Left renal pelvis (tissue), 4 donors: ENCODE data around the gene PARD3. TPM values are rescaled to one million over a fixed set of nuclear protein-coding genes. Genes with fewer than 3 reads are reported as not detected.

Source experiments
- DNase-seq, 4 donors: peaks; one replicate each; pipeline ENCODE4 v3.0.0-alpha.2; 2013; ENCODE audit warnings: low read depth in 4 of 4, low spot score in 3 of 4
- polyA plus RNA-seq, 4 donors: library from polyadenylated mRNA; unstranded; fragments of 120-200 nt; gene quantifications; one replicate each; pipeline ENCODE4 v1.2.1, GENCODE V29; 2013; ENCODE audit not compliant: insufficient read length in 4 of 4

The PARD3 gene
- polyA plus RNA-seq, 4 donors: 56.7 to 75.5 (median 69.4) TPM

DNA sequence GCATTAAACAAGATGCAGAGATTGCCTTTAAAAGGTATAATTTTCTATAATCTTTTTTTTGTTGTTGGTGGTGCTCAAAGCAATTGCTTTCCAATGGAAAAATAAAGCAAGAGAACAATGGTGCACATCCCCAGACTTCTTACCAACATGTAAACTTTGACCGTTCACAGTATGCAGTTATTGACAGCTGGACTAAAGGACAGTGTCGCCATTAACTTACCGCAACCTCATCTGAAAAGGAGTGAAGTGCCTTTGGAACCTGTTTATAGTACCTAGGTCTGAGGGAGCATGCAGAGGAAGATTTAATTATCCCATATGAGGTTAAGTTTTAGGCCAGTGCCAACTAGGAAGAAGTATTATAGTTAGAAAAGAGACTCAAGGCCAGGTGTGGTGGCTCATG is 654.5 kb downstream of the PARD3 start:
- DNase-seq: no peak

DNA sequence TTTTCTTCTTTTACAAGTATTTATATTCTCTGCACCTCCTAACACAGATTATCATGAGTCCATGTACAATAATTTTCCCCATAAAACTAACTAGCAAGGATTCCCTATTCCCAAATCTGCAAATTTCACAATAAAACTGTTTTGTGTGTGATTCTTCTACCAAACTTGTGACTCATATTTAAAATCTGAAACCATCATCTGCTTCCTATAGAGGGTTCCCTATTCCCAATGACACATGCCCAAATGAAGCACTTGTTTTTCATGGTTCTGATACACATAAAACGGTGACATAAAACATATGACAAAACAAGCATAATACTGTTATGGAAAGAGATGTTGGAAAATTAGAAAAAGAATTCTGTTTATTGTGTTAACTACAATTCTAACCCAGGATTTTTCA is 657.6 kb downstream of the PARD3 start:
- no peak for DNase-seq

DNA sequence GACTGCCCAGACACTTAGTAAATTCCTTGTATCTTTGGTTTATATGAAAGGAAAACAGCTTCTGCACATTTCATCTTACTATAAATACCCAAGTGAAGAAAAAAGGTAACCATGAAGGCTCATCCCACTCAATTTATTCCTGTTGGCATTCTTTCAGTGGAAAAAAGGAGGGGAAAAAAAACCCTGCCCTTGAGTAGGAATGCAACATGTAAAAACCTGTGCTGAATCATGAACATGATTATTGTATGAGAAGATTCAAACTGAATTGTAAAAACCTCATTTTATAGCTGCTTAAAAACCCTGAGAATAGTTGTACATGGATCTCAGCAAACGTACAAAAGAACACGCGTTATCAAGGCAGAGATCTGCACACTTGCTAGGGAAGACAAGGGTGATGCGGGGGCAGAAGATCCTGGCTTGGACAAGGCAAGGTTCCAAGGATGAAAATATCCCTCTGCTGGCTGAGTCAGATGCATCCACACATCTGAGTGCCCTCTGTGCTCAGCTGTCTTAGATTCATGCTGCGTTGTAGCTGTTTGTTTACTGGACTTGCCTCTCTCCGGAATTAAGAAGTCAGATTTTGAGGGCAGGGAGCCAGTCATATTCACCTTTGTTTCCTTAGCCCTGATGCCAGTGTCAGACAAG is 658.2 kb downstream of the PARD3 start:
- DNase-seq: no peak

DNA sequence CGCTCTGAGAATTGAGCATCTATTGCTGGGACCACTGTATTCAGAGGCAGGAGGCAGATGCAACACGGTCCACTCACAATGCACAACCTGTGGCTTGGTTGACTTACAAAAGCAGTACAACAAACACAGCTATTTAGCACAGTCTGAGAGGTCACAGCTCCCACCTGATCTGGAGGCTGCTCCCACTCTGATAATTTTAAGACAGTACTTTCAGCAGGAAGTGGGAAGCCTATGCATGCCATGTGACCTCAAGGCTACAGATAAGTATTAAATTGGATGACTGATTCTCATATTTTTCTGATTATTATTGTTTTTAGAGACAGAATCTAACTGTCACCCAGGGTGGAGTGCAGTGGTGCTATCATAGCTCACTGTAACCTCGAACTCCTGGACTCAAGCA is 659.3 kb downstream of the PARD3 start:
- DNase-seq: no peak

DNA sequence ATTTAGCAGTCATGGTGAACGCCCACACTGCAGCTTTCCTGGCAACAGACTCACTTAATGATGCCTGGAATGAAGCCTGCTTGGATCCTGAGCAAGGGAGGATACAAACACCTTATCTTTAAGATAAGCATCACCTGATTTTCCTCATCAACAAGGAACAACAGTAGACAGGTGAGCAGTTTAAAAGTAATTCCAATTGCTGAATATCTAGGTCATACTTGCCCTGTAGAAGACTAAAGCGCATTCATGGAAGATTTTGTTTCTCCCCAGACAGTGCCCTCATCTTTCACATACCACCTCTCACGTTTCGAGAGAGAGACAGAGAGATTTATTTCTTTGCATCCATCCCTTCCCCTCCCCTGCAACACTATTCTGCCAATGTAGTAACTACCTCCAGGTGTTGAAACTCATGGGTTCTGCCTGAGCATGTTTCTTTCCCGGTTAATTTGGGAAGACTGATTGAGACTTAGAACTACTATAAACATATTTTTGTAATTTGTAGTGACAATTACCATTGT is 660.7 kb downstream of the PARD3 start:
- DNase-seq: no peak

DNA sequence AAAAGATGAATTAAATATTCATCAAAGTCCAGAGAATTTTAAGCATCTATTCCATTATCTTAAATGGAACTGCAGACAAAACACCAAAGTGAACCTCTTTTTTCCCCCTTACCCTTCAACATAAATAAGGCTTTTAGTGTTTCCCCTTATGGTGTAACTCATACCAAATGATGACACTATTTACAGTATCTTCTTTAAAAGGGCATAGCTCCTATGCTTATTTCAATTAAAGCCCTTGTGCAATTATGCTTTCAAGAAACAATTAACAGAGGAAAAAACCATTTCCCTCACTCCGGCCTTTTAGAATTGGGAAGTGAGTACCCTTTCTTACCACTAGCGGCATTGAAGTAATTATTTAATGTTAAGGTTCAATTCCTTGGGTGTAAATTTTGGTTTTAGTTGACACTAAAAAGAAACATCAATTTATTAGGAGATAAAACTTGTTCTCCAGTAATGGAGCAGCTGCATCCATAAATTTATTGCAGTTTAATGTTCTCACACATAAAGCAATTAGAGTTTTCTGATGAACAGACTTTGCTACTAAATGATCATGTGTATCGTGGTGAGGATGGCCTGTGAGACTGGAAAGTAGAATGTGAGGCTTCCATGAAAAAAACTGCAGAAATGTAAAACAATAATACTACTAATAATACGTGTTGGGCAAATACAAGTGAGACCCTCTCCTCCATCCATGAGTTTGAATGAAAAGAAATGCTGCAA is 661.3 kb downstream of the PARD3 start:
- no peak for DNase-seq

DNA sequence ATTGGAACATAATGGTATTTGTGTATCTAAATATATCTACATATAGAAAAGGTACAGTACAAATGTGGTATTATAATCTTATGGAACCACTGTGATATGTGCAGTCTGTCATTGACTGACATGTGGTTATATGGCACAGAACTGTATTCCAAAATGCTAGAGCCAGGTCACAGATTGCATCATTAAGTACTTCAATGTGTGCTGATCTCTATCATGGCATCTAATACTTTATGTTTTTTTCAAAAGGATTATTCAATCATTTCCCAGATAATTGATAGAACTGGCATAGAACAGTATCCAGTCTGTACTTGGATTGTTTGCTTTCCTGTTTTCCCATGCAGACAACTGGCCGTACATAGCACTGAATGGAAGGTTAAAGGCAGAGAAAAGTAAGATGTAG is 662.7 kb downstream of the PARD3 start:
- no peak for DNase-seq

DNA sequence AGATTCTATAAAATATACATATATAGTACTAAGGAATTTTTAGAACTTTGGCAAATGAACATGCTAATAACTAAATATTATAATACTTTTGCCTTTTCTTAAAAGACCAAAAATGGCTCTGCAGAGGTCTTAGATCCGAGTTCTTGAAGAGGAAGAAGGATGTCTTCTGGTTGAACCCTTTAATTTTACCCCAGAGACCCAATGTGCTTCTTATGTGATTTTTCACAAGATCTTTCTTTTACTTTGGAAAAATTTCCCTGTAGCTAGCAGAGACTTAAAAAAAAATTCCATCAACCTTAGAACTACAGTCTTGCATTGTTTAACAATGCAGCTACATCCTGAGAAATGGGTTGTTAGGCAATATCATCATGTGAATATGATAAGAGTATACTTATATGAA is 663.2 kb downstream of the PARD3 start:
- no peak for DNase-seq

DNA sequence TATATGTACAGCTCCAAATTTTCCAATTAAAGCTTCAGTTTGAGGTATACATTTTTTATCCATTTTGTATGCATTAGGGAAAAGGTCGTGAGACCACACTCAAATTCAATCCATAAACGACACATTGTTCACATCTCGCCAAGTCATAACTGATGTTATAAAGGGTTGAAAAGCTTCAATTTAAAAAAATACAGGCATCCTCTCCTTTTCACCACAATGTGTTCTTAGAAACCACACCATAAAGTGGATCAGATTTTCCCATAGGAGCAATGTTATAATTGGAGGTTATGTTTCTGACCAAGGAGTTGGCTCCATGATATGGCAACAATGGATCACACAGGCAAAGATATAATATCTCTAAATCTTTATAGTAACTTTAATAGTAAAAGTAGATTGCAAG is 663.6 kb downstream of the PARD3 start:
- no peak for DNase-seq

DNA sequence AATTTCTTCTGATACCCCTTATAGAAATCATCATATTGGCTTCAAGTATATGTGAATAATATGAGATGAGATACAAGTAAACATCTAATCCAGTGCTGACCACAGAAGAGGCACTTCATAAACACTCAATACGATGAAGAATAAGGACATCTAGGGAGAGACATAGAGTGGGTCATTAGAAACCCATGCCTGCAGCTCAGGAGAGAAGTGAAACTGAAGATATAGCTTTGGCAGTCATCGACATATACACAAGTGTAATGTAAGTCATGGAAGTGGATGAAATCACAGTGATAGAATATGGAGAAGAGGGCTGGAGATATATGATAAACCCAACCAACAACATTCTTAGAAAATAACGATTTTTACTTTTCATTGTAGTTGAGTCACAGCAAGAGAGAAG is 665.0 kb downstream of the PARD3 start:
- DNase-seq: no peak

DNA sequence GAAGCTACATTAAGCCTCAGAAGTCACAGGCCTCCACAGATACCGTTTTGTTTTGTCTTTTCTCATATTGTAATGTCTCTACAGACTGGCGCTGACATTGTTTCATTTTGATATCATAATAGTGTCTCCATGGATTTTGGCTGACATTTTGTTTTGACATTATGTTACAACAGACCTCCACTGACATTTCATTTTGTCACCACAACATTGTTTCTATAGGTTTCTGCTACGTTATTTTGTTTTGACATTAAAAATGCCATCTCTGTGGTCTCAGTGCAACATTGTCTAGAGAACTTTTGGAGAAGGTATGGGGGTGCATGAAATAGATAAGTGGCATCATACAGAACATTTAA is 666.8 kb downstream of the PARD3 start:
- no peak for DNase-seq

DNA sequence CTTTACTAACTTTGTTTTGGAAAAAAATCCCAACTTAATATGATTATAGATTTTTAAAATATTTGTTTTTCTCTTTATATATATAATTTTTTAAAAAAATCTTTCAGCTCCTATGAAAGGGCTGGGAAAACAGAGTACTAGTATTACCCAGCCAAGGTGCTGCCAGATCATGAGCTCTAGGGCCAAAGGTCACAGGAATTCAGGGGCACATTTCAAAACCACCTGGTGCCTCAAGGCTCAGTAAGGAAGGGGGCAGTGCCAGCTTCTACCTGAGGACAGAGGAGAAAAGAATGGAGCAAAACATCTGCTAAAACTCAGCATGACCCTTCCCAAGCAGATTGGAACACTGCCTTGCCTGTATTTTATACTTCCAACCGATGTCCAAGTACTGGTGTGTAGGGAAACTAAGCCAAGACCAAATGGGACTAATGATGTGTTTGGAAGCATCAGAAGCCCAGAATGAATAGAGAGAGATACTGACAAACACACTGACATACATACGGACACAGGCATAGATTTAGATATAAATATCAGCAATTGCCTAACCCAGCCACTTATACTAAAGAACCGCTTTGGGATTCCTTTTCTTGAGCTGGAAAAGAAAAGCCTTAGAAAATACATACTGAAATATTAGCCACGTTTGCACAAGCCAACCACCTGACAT is 667.3 kb downstream of the PARD3 start:
- DNase-seq: no peak

DNA sequence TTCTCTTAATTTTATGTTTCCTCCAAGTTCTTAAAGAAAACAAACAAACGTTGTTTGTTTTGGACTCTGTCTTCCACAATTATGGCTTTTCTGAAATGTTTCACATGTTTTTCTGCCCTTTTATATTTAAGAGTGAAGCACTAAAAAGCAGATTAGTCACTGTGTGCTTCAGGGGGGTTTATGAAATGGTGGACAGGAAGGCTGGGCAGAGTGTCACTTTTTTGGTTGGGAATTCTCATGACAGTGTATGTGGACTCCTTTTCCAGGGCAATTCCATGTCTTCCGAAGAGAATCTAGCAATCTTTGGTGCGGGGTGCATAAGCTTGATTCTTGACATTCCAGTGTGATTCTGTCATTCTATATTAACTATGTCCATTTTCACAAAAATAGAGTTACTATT is 669.4 kb downstream of the PARD3 start:
- DNase-seq: peak in 1 of 4 donors; percentile 50

DNA sequence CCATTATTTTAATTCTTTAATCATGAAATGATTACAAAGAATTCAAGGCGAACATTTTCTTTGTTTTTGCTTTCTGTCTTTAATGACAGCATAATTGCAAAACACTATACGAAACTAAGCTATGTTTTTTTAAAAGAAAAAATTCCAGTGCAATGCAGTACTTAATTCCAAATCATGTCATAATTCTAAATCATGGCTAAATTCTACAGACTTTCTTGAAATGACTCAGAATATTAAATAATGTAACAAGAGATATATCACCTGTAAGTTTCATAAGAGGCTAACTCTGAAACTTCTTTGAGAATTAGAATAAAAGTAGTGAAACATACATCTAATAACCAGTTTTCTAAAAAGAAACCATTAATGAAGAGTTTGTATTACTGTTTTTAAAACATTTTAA is 671.6 kb downstream of the PARD3 start:
- DNase-seq: no peak

DNA sequence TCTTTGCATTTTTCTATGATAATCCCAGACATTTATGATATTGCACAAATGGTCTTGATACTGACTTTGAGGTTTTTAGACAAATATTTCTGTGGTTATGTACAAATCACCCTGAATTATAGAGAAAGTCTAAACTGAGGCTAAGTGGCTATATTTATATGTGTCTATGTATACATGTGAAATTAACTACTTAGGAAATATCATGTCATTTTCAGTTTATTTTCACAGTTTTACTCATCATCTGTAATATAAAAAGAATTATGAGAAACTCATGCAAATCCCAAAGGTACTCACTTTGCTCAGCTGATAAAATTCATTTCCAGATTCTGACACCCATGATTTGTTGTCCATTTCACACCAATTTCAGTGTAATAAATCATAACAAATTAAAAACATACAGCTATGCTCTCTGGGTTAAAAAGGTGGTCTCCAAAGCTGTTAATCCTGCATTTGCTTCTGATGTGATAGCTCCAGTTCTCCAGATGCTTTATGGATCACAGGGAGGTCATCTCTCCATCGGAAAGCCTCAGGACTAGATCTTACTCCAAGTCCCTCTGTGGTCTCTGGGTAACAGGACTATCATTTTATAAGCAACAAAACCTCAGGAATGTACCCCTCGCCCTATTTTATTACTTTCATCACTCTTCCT is 673.9 kb downstream of the PARD3 start:
- DNase-seq: no peak

DNA sequence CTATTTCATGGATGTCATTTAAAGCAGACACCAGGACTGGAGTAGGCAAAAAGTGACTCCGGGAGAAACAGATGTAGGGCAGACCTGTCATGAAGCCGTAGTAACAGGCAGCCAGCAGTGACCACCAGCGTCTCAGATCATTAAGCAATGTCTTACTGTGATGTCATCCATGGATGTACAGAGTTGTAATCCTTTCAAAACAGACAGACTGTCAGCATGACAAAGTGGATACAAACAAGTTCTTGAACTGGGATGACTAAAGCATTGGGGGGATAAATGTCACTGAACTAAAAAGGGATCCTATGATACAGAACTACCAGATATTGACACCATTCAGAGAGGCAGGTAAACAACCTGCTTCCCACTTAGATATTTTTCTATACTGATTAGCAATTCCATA is 675.5 kb downstream of the PARD3 start:
- no peak for DNase-seq

DNA sequence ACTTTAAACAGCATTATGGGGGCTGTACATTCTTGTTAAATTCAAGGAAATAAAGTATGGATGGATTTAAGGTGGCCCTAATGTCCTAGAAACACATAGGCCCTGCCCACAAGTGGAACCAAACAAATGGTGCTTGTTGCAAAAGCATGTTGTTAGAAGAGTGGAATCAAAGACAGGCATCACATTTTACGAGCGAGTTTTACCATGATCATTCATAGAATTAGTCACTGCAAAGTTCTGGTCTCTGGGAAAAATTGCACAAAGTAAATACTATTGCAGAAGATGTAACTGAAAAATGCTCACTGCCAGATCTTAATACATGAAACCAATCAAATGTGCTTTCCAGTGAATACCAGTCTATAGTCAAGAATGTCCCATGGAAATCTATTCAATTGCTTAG is 677.1 kb downstream of the PARD3 start:
- DNase-seq: no peak

DNA sequence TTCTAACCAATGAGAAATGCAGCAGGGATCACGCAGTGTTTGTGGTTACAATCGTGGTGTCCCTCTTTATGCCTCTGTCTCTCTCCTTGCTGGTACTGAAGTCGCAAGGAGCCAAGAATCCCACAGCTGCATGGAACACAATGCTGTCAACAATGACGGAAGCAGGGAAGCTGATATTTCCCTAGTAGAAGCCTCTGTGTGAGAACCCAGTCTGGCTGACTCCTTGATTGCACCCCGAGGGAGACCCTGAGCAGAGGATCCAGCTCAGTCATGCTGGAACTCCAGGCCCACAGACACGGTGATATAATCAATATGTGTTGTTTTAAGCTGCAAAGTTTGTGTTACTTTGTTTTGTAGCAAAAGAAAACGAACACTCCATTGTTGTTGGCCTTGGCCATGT is 677.9 kb downstream of the PARD3 start:
- no peak for DNase-seq

DNA sequence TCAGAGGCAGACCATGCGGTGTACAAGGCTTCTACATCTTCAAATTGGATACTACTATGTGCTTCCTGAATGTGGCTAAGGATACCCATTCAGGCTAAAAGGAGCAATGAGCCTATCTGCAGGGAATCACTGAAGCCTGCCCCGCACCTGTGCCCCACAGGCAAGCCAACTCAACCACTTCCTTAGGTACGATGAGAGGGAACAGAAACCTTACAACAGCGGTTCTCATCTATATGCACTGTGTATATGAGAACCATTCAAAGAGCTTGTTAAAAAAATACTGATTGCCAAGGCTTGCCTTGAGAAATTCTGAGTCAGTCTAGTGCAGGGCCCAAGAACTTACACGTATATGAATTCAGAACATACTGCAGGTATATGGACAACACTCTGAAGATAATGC is 679.6 kb downstream of the PARD3 start:
- no peak for DNase-seq

DNA sequence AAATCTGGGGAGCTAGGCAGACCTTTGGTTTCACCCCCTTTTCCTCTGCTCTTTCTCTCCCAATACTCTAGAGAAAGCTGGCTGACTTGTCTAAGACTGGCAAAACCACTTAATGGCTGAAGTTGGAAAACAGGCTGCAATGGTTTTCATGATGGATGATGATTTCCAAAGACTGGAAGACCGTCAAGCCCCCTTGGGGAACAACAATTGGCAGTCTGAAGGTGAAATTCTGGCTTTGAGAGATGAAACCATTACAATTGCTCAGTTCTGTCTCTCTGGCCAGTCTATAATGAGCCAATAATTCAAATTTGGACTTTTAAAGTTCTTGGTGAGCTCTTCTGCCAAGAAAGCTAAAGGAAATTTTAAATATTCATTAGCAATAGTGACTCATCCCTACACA is 680.5 kb downstream of the PARD3 start:
- no peak for DNase-seq

DNA sequence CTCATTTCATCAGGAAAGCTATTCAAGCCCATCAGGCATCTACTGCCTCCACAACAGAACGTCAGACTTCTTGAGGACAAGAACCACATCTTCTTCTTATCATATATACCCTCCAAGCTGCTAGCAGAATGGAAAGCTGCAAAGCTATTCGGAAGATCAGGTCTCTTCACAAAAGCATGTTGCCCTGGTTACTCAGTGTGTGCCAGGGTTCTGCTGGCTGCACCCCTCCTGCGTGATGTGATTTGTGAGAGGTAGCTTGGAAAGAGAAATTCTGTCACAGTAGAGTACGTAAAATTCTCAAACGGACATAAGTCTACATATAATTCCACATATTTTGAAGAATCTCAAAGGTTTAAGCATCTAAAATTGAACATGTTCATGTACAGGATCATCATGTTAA is 681.7 kb downstream of the PARD3 start:
- DNase-seq: no peak

DNA sequence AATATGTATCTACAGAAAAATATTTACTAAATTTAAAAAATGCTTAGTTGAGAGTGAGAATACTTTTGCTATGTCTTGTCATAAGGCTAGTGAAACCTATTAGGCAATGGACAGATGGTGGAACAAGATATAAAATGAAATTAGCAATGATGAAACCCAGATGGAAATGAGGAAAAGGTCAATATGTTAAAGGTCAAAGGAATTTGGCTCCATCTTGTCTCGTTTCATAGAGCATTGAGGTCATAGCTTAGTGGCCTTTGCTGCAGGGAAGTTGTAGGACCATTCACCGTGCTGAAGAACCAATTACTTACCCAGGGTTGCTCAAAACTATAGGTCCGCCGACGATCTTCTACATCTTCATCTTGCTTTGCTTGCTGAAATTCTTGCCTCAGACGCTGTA is 683.9 kb downstream of the PARD3 start:
- DNase-seq: no peak
